ENCODE data around the gene TMEM254.
"Not testable (repeated sequence)": the region's sequence is repeated elsewhere in the genome, so short reads cannot be mapped to it uniquely, and the experiment has no call there.

Gene TMEM254

DNA sequence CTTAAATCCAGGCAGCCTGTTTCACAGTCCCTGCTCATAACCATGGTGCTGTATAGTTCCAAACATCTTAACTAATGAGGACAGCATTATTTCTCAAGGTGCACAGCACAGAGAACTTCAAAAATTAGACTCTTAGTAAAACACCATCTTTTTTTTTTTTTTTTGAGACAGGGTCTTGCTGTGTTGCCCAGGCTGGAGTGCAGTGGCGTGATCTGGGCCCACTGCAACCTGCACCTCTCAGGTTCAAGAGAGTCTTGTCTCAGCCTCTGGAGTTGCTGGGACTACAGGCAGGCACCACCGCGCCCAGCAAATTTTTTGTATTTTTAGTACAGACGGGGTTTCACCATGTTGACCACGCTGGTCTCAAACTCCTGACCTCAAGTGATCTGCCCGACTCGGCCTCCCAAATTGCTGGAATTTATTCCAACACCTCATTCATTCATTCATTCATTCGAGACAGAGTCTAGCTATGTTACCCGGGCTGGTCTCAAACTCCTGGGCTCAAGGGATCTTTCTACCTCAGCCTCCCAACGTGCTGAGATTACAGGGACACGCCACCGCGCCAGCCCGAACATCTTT is 507 bp upstream of the TMEM254 start:
- DNase-seq (ENCODE audit: low read depth), result no peak

- DNase-seq (ENCODE audit: low read depth), result no peak
Observed at GRCh38 chr10:80079312-80079719, 851 bp downstream of the TMEM254 start.

GRCh38 chr10:80081026-80081425 is 2.6 kb downstream of the TMEM254 start:
- no peak for DNase-seq (ENCODE audit: low read depth)

GRCh38 chr10:80081801-80082750 is 3.6 kb downstream of the TMEM254 start:
- no peak for DNase-seq (ENCODE audit: low read depth)

- DNase-seq (ENCODE audit: low read depth), result no peak
Observed at GRCh38 chr10:80090121-80090520, 11.7 kb downstream of the TMEM254 start.

GRCh38 chr10:80094231-80094630 is 15.8 kb downstream of the TMEM254 start:
- no peak for DNase-seq (ENCODE audit: low read depth)

GRCh38 chr10:80098272-80098671 is 19.8 kb downstream of the TMEM254 start:
- DNase-seq (ENCODE audit: low read depth), result not testable (repeated sequence)

- not testable (repeated sequence) for DNase-seq (ENCODE audit: low read depth)
Observed at GRCh38 chr10:80099295-80099694, 20.8 kb downstream of the TMEM254 start.

DNA sequence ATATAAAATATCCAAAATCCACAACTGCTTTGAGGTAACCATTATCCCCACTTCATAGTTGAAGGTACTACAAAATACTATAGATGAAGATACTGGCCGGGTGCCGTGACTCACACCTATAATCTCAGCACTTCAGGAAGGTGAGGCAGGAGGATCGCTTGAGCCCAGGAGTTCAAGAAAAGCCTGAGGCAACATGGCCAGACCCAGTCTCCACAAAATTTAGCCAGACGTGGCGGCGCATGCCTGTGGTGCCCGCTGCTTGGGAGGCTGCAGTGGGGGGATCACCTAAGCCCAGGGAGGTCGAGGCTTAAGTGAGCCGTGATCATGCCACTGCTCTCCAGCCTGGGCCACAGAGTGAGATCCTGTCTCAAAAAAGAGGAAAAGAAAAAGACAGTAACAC is 21.7 kb downstream of the TMEM254 start:
- no peak for DNase-seq (ENCODE audit: low read depth)

- DNase-seq (ENCODE audit: low read depth), result no peak
Observed at GRCh38 chr10:80100861-80101695, 22.6 kb downstream of the TMEM254 start.

DNA sequence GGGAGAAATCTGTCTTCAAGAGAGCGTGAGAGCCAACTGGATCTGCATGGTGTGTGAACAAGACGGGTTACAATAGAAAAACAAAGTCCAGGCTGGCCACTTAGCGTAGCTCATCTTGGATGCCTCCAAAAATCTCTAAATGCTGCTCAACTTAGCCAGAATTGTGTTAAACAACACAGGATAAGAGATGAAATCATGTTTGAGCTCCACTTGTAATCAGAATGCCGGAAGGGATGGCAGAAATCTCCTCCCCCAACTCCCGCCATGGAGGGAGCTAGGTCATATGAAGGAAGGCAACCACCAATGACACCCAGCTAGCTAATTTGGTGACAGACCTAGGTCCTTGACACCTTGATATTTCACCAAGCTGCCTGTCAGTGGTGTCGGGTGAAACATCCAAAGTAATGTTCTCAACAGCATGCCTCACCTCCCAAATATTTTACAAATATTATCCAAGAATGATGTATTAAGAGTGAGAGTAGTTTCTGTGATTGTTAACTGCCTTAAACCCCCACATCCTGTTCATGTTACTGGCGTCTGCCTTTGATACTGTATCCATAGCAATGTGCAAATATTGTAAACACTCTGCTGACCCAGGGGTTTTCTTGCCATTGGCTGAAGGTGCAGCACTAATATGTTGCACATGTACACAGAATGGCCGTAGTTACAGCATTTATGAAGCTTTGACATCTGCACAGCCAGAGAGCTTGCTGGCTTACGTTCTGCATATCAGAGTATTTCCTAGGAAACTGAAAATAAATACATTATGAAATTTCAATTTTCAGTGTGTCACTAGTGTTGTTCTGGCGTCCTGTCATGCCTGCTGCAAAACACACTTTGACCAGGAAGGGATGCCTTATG is 25.8 kb downstream of the TMEM254 start:
- DNase-seq (ENCODE audit: low read depth), result no peak

- DNase-seq (ENCODE audit: low read depth), result no peak
Observed at GRCh38 chr10:80108576-80109239, 30.2 kb downstream of the TMEM254 start.

GRCh38 chr10:80110986-80111385 is 32.5 kb downstream of the TMEM254 start:
- no peak for DNase-seq (ENCODE audit: low read depth)

DNA sequence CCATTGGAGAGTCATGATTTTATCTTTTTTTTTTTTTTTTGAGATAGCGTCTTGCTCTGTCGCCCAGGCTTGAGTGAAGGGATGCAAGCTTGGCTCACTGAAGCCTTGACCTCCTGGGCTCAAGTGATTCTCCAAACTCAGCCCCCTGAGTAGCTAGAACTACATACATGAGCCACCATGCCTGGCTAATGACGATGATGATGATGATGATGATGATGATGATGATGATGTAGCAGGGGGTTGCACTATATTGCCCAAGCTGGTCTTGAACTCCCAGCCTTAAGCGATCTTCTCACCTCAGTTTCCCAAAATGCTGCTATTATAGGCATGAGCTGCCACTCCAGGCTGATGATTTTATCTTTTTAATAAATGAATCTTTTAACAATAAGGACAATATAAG is 40.2 kb downstream of the TMEM254 start:
- no peak for DNase-seq (ENCODE audit: low read depth)

DNA sequence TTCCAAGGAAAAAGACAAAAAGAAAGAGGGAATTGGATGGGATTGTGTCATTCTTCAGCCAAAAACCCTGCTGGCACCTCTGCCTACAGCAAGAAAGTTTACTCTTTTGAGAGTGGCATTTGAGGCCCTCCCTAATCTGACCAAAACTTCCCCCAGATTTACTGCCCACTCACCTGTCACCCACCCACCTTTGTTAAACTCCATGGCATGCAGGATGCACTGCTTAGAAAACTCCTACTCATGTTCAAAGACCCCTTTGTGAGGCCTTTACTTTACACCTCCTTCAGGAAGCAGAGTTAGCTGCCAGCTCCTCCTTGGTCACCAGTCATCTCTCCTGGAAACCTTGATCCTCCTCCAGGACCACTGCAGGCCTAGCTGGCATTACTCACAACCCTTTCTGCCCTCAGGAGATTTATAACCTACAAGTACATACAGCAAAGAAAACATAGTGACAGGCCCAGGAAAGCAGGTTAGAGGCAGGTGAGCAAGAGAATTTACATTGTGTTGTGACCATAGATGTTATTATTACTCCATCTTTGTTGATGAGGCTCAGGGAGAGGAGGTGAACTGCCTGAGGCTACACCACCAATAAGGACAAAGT is 43.7 kb downstream of the TMEM254 start:
- no peak for DNase-seq (ENCODE audit: low read depth)

DNA sequence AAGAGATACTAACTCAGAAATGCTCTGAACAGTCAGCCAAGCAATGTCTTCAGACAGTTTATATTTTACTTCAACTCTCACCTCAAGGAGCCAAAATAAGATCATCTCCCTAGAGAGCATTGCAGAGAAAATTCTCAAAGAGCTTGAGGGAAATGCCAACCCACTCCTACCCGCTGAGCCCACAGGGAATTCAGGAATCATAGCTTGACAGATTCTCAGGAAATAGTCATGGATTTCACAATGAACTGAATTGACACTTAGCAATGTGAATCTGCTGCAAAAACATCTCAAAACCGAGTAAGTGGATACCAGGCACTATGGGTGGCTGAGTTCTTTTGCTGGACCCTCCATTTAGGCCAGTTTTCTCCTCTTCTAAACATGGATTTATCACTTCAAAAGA is 44.3 kb downstream of the TMEM254 start:
- no peak for DNase-seq (ENCODE audit: low read depth)

DNA sequence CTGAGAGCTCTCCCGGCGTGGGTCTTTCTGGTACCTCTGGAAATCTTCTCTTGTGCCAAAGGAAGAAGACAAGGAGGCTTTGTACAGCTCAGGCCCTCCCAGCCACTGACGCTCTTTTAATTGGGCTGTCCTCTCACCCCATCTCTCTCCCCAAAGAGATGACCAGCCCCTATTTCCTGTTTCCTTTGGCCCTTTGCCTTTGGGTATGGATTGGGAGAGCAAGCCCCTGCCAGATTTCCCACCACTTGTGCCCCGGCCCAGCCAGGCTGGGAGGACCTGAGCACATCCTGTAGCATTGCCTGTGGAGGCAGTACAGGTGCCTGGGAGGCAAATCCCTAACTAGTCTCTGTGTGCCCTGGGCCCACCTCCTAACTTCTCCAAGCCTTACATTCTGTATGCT is 48.4 kb downstream of the TMEM254 start:
- no peak for DNase-seq (ENCODE audit: low read depth)

GRCh38 chr10:80131499-80131901 is 53.0 kb downstream of the TMEM254 start:
- DNase-seq (ENCODE audit: low read depth), result no peak

GRCh38 chr10:80132299-80133139 is 54.1 kb downstream of the TMEM254 start, which contains the start of gene PLAC9:
Gene PLAC9, plus strand, starts transcription at chr10:80132730. Its CDS starts 33 bp downstream, at chr10:80132763.
- DNase-seq (ENCODE audit: low read depth), result no peak

DNA sequence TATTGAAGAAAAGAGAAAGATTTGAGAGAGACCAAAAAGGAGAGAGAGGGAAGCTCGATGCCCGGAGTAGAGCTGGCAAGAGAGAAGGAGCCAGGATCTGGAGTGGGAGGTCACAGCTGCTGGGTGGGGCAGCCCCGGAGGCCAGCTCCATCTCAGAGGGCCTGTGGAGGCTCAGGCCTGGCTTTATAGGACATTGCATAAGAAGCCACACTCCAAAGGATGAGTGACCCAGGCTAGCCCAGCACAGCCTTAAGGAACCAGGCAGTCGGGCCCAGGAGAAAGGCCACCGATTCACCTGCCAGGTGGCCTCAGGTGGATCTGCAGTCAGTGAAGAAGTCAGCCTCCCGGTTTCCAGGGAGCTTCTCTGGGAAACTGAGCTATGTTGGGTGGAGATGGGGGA is 54.7 kb downstream of the TMEM254 start:
- DNase-seq (ENCODE audit: low read depth), result no peak
